Body of pancreas (tissue), 4 donors: Measurements from ENCODE around the gene XPO6.

Source experiments
- CTCF ChIP-seq, 7 experiments: fragments of 450-650 bp in 4 of 7; fragments of 200-600 bp in 3 of 7; sonication (generic) in 3 of 7; IDR thresholded peaks; one replicate each; pipeline ENCODE4 v1.5.1; 2016 to 2019; ENCODE audit warnings: antibody characterized with exemption in 7 of 7
- POLR2A ChIP-seq, 3 donors: fragments of 450-650 bp; IDR thresholded peaks; one replicate each; pipeline ENCODE4 v1.6.1; 2016; ENCODE audit warnings: antibody characterized with exemption in 3 of 3, mild to moderate bottlenecking in 2 of 3

- TF ChIP-seq CTCF (IDR thresholded peaks at IDR 0.05) (no peak), POLR2A (IDR thresholded peaks at IDR 0.05) (no peak)
These were observed 80.6 kb downstream of the XPO6 start for GRCh38 chr16:28131181-28131580.
